Activated CD4-positive, CD25-positive, alpha-beta regulatory T cell treated with anti-CD3 and anti-CD28 coated beads, Interleukin-2, amount 50 U/mL, for 16 hours (primary cell): ENCODE measurements around the gene ABHD1.
"Not testable (repeated sequence)": the region's sequence is repeated elsewhere in the genome, so short reads cannot be mapped to it uniquely, and the experiment has no call there.

Source experiments
- DNase-seq: peaks from one replicate; pipeline ENCODE4 v3.0.0-alpha.2; 2020; ENCODE audit warnings: low read depth, low spot score

Gene ABHD1

GRCh38 chr2:27123302-27124150 lies at the start of gene ABHD1:
ABHD1 (plus strand) TSS chr2:27123815; CDS start chr2:27123949, 134 bp downstream.
- DNase-seq = peak; percentile 34

- DNase-seq = no peak
Measured at GRCh38 chr2:27074738-27075565, 48.7 kb upstream of the ABHD1 start.

DNA sequence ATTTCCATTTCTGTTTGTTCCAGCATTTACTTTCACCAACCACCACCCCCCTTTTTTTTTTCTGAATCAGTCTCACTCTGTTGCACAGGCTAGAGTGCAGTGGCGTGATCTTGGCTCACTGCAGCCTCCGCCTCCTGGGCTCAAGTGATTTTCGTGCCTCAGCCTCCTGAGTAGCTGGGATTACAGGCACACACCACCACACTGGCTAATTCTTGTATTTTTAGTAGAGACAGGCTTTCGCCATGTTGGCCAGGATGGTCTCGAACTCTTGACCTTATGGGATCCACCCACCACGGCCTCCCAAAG lies 48.1 kb upstream of the ABHD1 start:
- DNase-seq = not testable (repeated sequence)

GRCh38 chr2:27076323-27076722 lies 47.3 kb upstream of the ABHD1 start:
- DNase-seq = no peak

GRCh38 chr2:27077231-27077630 lies 46.4 kb upstream of the ABHD1 start:
- no peak for DNase-seq

DNA sequence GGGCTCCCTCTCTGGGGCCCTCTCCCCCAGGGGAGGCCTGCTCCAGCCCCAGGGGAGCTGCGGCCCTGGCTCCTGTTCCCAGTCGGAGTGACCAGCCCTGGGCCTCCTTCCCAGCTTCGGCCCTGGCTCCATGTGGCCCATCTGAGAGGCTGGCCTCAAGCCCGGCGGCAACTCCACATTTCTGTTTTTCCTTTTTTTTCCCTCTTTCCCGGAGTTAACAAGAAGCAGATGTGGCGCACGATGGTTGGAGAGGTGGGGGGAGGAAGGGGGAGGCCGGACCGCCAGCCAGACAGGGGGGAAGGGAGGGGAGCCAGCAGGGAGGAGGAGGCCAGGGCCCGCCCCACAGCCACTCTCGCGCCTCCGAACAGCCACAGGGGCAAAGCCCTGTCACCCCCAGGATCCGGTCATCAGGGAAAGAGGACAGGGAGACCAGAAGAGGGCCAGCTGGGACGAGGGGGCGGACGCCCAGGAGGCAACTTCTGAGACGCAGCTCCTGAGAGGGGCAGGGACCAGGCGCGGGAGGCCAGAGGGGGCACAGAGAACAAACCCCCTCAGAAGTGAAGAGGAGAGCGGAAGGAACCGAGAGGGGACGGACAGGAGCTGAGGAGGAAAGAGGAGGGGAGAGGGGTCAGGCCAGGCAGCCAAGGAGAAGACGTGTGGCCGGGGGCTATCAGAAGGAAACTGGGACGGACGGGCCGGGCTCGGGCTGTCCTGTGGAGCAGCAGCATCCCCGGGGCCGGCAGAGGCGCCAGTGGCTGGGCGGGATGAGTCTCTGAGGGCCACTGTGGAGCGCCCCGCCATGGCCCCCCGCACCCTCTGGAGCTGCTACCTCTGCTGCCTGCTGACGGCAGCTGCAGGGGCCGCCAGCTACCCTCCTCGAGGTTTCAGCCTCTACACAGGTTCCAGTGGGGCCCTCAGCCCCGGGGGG lies 45.1 kb upstream of the ABHD1 start, which contains the start of gene EMILIN1:
TSS of gene EMILIN1 (plus strand) at position 349 of the 928 bp plus-strand sequence. CDS start at position 800, 451 bp downstream.
- no peak for DNase-seq

- no peak for DNase-seq
Measured at GRCh38 chr2:27079233-27080139, 44.1 kb upstream of the ABHD1 start.

DNA sequence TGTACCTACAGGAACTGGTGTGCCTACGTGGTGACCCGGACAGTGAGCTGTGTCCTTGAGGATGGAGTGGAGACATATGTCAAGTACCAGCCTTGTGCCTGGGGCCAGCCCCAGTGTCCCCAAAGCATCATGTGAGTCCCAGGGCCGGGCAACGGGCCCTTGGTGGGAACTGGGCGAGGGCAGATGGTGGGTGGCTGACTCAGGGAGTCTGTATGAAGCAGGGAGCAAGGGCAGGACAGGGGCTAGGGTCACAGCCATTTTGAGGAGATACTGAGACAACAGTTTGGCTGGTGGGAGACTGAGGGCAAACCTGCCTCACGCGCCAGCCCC lies 43.5 kb upstream of the ABHD1 start:
- DNase-seq = no peak

DNA sequence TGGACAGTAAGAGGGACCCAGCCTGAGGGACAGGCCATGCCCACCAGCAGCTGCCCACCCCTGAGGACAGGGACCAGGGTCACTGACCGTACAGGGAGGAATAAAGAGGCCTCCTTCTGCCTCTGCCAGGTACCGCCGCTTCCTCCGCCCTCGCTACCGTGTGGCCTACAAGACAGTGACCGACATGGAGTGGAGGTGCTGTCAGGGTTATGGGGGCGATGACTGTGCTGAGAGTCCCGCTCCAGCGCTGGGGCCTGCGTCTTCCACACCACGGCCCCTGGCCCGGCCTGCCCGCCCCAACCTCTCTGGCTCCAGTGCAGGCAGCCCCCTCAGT lies 43.0 kb upstream of the ABHD1 start:
- no peak for DNase-seq

GRCh38 chr2:27081984-27082772 lies 41.4 kb upstream of the ABHD1 start:
- DNase-seq = no peak

DNA sequence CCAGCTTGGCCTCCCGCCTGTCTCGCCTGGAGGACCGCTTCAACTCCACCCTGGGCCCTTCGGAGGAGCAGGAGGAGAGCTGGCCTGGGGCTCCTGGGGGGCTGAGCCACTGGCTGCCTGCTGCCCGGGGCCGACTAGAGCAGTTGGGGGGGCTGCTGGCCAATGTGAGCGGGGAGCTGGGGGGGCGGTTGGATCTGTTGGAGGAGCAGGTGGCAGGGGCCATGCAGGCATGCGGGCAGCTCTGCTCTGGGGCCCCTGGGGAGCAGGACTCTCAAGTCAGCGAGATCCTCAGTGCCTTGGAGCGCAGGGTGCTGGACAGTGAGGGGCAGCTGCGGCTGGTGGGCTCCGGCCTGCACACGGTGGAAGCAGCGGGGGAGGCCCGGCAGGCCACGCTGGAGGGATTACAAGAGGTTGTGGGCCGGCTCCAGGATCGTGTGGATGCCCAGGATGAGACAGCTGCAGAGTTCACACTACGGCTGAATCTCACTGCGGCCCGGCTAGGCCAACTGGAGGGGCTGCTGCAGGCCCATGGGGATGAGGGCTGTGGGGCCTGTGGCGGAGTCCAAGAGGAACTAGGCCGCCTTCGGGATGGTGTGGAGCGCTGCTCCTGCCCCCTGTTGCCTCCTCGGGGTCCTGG lies 40.7 kb upstream of the ABHD1 start:
- DNase-seq = no peak

DNA sequence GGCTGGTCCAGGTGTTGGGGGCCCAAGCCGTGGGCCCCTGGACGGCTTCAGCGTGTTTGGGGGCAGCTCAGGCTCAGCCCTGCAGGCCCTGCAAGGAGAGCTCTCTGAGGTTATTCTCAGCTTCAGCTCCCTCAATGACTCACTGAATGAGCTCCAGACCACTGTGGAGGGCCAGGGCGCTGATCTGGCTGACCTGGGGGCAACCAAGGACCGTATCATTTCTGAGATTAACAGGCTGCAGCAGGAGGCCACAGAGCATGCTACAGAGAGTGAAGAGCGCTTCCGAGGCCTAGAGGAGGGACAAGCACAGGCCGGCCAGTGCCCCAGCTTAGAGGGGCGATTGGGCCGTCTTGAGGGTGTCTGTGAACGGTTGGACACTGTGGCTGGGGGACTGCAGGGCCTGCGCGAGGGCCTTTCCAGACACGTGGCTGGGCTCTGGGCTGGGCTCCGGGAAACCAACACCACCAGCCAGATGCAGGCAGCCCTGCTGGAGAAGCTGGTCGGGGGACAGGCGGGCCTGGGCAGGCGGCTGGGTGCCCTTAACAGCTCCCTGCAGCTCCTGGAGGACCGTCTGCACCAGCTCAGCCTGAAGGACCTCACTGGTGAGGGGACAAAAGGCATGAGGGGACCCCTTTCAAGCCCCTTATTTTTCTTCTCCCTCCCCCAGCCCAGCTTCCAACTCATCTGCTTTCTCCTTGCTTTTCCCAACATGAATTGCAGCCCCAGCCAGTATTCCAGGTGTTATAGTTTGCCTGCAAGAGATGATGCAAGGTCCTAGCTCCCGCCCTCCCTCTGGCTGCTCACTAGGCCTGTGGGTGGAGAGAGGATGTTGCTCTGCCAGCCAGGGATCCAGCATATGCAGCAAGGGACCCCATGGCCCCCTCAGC lies 40.0 kb upstream of the ABHD1 start:
- no peak for DNase-seq

DNA sequence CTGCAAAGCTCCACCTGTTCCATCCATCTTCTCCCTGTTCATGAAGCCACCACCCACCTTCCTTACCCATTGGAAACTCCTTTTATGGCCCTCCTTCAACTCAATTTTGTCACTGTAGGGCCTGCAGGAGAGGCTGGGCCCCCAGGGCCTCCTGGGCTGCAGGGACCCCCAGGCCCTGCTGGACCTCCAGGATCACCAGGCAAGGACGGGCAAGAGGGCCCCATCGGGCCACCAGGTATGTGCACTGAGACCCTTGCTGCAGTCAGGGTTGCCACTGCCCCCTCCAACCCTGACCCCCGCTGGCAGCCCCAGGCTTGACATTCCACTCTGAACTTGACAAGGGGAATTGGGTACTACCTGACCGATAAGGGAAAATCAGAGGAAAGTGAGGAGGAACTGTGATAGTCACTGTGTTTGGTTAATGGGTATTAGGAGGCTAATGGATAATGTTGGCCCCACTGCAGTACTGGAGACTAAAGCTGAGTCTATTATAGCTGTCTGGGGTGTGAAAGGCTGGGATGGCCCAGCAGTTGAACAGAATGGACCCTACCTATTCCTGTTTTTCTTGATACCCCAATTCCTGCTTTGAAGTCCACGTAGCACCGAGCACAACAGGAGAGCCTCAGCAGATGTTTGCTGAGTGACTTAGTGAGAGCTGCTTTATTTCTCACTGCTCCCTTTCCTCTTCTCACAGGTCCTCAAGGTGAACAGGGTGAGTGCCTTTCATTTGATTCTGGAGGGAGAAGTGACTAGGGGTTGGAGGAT lies 39.1 kb upstream of the ABHD1 start:
- no peak for DNase-seq

GRCh38 chr2:27085062-27085672 lies 38.4 kb upstream of the ABHD1 start:
- no peak for DNase-seq

DNA sequence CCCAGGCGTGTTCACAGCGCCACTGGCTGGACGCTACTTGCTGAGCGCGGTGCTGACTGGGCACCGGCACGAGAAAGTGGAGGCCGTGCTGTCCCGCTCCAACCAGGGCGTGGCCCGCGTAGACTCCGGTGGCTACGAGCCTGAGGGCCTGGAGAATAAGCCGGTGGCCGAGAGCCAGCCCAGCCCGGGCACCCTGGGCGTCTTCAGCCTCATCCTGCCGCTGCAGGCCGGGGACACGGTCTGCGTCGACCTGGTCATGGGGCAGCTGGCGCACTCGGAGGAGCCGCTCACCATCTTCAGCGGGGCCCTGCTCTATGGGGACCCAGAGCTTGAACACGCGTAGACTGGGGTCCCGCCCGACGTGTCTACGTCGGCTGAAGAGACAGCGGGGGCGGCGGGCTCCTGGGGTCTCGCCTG lies 37.9 kb upstream of the ABHD1 start:
- no peak for DNase-seq

GRCh38 chr2:27086090-27086723 lies 37.4 kb upstream of the ABHD1 start:
- peak; percentile 97 for DNase-seq
